ENCODE data around the gene PTPN1. TPM values are rescaled to one million over a fixed set of nuclear protein-coding genes. Genes with fewer than 3 reads are reported as not detected.
A peak's percentile ranks its signal among the peaks of the same experiment; 100 is the strongest.

The PTPN1 gene
- total RNA-seq, 1 experiment from 2014 or later = 65.2 TPM

DNA sequence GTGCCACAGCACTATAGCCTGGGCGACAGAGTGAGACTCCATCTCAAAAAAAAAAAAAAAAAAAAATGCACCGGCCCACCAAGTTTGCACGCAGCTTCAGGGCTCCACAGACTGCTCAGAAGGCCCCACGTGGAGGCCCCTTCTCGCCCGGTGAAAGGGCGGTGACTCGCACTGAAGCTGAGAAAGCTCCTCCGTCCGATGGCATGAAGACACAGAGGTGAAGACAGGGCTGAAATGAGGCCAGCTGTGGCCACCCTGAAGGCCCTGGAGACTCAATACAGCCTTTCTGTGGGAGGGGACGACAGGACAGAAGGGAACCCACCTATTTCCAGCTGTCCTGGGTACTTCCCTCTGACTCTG, 84.0 kb downstream of the PTPN1 start:
- ChIA-PET POLR2A (no interaction called here), CTCF (interaction anchor here (0.6 to 1.2 kb wide), 4 partner anchors 19 to 32 kb away, joined by 3 to 4 read pairs (median 3); no protein-coding TSS in a partner anchor)
- BruUV-seq (replicated peaks) = no TSS peak
- H3K36me3 ChIP-seq (ENCODE audit: control insufficient read depth, insufficient read depth, low read length) = no peaks in the 10 kb centered on the region
- H3K36me3 Mint-ChIP-seq (ENCODE audit: insufficient read depth, unreplicated experiment) = peaks cover 58% of the 10 kb centered on the region
- TF ChIP-seq, protein P1, sequence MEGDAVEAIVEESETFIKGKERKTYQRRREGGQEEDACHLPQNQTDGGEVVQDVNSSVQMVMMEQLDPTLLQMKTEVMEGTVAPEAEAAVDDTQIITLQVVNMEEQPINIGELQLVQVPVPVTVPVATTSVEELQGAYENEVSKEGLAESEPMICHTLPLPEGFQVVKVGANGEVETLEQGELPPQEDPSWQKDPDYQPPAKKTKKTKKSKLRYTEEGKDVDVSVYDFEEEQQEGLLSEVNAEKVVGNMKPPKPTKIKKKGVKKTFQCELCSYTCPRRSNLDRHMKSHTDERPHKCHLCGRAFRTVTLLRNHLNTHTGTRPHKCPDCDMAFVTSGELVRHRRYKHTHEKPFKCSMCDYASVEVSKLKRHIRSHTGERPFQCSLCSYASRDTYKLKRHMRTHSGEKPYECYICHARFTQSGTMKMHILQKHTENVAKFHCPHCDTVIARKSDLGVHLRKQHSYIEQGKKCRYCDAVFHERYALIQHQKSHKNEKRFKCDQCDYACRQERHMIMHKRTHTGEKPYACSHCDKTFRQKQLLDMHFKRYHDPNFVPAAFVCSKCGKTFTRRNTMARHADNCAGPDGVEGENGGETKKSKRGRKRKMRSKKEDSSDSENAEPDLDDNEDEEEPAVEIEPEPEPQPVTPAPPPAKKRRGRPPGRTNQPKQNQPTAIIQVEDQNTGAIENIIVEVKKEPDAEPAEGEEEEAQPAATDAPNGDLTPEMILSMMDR (IDR thresholded peaks at IDR 0.05; ENCODE audit: insufficient read depth in 1 of 2, low read depth in 1 of 2, low read length in 1 of 2, severe bottlenecking in 1 of 2, unreplicated experiment in 1 of 2) = no peak
- no peaks in the 10 kb centered on the region for H3K4me1 ChIP-seq
- H3K4me1 Mint-ChIP-seq (ENCODE audit: low read depth, unreplicated experiment) = peaks cover 6% of the 10 kb centered on the region
- no peak overlapping the region for H3K4me3 ChIP-seq (ENCODE audit: low read depth, low read length)
- intact Hi-C loops (cut with micrococcal nuclease; ENCODE audit: unreplicated experiment) = no loop called here
- no peaks in the 10 kb centered on the region for H3K27me3 ChIP-seq (replicated peaks; ENCODE audit: control insufficient read depth, insufficient read depth, low read length)
- no peaks in the 10 kb centered on the region for H3K27me3 Mint-ChIP-seq (ENCODE audit: insufficient read depth, unreplicated experiment)
- H3K9me3 Mint-ChIP-seq (ENCODE audit: unreplicated experiment) = no peaks in the 10 kb centered on the region
- no peak overlapping the region for H3K27ac Mint-ChIP-seq (ENCODE audit: unreplicated experiment)
- no peaks in the 10 kb centered on the region for H3K9me3 ChIP-seq
- DNase-seq = no peak
- no peak overlapping the region for H3K4me3 Mint-ChIP-seq (ENCODE audit: unreplicated experiment)

DNA sequence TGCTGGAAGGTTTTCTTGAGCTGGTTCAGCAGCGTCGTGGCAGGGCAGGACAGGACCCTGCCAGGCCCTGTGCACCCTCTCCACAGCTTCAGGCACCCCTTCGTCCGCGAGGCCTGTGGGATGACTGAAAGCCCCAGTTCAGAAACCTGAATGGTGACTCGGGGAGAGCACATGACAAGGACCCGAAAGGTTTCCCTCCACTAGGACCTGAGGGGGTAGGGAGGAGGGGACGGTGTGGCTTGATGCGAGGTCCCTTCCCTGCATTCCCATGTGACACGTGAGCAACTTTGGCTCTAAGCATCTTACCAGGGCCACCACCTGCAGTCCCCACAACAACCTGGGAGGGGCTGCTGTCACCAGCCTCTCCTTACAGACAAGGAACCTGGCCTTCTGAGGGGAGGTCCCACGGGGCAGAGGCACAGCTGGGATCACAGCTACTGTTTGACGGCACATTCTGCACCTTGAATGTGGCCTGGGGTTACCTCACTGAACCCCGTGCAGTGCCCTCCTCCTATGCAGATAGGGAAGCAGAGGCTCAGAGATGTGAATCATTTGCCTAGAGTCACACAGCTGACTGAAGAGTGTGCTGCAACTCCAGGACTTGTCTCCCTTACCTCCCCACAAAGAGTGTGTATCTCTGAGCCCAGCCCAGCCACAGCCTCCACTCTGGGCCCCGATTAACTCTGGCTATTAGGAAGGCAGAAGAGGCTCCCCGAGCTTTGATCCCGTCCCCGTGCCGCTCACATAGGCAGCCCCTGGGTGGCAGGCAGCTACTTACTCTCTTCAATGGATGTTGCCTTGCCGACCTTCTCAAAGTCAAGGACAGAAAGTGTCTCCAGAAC, 84.6 kb downstream of the PTPN1 start:
- no peaks in the 10 kb centered on the region for H3K9me3 ChIP-seq
- no peak overlapping the region for H3K27ac Mint-ChIP-seq (ENCODE audit: unreplicated experiment)
- CTCF ChIA-PET = interaction anchor here (0.6 to 1.3 kb wide), 8 partner anchors 20 to 616 kb away, joined by 3 to 5 read pairs (median 3); partner anchors contain the start of gene BCAS4
- no peak overlapping the region for H3K4me3 Mint-ChIP-seq (ENCODE audit: unreplicated experiment)
- H3K36me3 ChIP-seq (ENCODE audit: control insufficient read depth, insufficient read depth, low read length) = no peaks in the 10 kb centered on the region
- peaks cover 6% of the 10 kb centered on the region for H3K4me1 Mint-ChIP-seq (ENCODE audit: low read depth, unreplicated experiment)
- H3K9me3 Mint-ChIP-seq (ENCODE audit: unreplicated experiment) = no peaks in the 10 kb centered on the region
- peak in 1 of 2 experiments; percentile 59 for DNase-seq
- peaks cover 54% of the 10 kb centered on the region for H3K36me3 Mint-ChIP-seq (ENCODE audit: insufficient read depth, unreplicated experiment)
- no peaks in the 10 kb centered on the region for H3K4me1 ChIP-seq
- H3K4me3 ChIP-seq (ENCODE audit: low read depth, low read length) = no peak overlapping the region
- no TSS peak for BruUV-seq (replicated peaks)
- POLR2A ChIA-PET = no interaction called here
- intact Hi-C loops (cut with micrococcal nuclease; ENCODE audit: unreplicated experiment) = no loop called here
- no peaks in the 10 kb centered on the region for H3K27me3 Mint-ChIP-seq (ENCODE audit: insufficient read depth, unreplicated experiment)
- no peaks in the 10 kb centered on the region for H3K27me3 ChIP-seq (replicated peaks; ENCODE audit: control insufficient read depth, insufficient read depth, low read length)
- TF ChIP-seq, protein P1 (IDR thresholded peaks at IDR 0.05; ENCODE audit: insufficient read depth in 1 of 2, low read depth in 1 of 2, low read length in 1 of 2, severe bottlenecking in 1 of 2, unreplicated experiment in 1 of 2) = peak in 1 of 2 experiments; percentile 17

DNA sequence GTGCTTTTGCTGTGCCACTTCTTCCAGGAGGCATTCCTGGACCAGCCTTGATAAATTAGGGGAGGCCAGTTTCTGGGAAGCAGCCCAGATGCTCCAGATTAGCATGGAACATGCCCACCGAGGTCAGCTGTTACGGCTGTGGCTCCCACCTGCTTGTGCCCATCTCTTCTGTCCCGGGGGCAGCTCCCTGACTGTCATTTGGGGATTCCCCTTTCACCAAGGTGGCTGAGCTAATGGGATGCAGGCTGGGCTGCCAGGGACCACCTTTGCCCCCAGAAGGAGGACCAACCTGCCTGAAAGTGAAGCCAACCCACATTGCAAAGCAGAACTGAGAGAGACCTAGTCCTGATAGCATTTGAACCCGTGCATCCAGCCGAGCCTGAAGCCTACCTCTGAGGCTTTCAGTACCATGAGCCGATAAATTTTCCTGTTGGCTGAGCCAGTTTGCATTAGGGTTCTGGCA, 85.3 kb downstream of the PTPN1 start:
- Mint-ChIP-seq H3K36me3 (ENCODE audit: insufficient read depth, unreplicated experiment) (peaks cover 48% of the 10 kb centered on the region), H3K27me3 (ENCODE audit: insufficient read depth, unreplicated experiment) (no peaks in the 10 kb centered on the region), H3K4me1 (ENCODE audit: low read depth, unreplicated experiment) (peaks cover 6% of the 10 kb centered on the region), H3K27ac (ENCODE audit: unreplicated experiment) (no peak overlapping the region), H3K9me3 (ENCODE audit: unreplicated experiment) (no peaks in the 10 kb centered on the region), H3K4me3 (ENCODE audit: unreplicated experiment) (no peak overlapping the region)
- H3K4me1 ChIP-seq = no peaks in the 10 kb centered on the region
- no peak for DNase-seq
- ChIA-PET CTCF (interaction anchor here (0.7 to 1.3 kb wide), 5 partner anchors 30 to 616 kb away, joined by 3 to 5 read pairs (median 3); partner anchors contain the start of gene BCAS4), POLR2A (no interaction called here)
- H3K9me3 ChIP-seq = no peaks in the 10 kb centered on the region
- H3K36me3 ChIP-seq (ENCODE audit: control insufficient read depth, insufficient read depth, low read length) = no peaks in the 10 kb centered on the region
- TF ChIP-seq, protein P1 (IDR thresholded peaks at IDR 0.05; ENCODE audit: insufficient read depth in 1 of 2, low read depth in 1 of 2, low read length in 1 of 2, severe bottlenecking in 1 of 2, unreplicated experiment in 1 of 2) = no peak
- intact Hi-C loops (cut with micrococcal nuclease; ENCODE audit: unreplicated experiment) = no loop called here
- H3K4me3 ChIP-seq (ENCODE audit: low read depth, low read length) = no peak overlapping the region
- BruUV-seq (replicated peaks) = no TSS peak
- no peaks in the 10 kb centered on the region for H3K27me3 ChIP-seq (replicated peaks; ENCODE audit: control insufficient read depth, insufficient read depth, low read length)

Data from Caco-2 (cell line).